HL-60/S4 treated with phorbol 12-myristate 13-acetate at 8.2 ng/mL for 4 days and 3 days (cell line): ENCODE data around the gene KCNK16.

Experiments used
- in situ Hi-C: fragments of 300-500 bp; cut with MboI; formaldehyde crosslinking; loops from 2 replicates; pipeline ENCODE4 v1.15.0; 2022; ENCODE audit warnings: low sequenced_read_pairs

KCNK16 gene

GRCh38 chr6:39281312-39281980 is 41.1 kb downstream of the KCNK16 start:
- in situ Hi-C loops = no loop called here

- in situ Hi-C loops = no loop called here
These were observed 42.2 kb downstream of the KCNK16 start for GRCh38 chr6:39280247-39280731.

GRCh38 chr6:39279539-39279938 is 43.0 kb downstream of the KCNK16 start:
- in situ Hi-C loops = no loop called here

- in situ Hi-C loops = no loop called here
These were observed 46.0 kb downstream of the KCNK16 start for GRCh38 chr6:39276379-39276995.

- in situ Hi-C loops = no loop called here
These were observed 47.6 kb downstream of the KCNK16 start for GRCh38 chr6:39274903-39275302.

GRCh38 chr6:39274471-39274870 is 48.0 kb downstream of the KCNK16 start:
- in situ Hi-C loops = no loop called here

GRCh38 chr6:39273406-39273821 is 49.1 kb downstream of the KCNK16 start:
- in situ Hi-C loops = no loop called here

- in situ Hi-C loops = no loop called here
These were observed 52.5 kb downstream of the KCNK16 start for GRCh38 chr6:39269961-39270360.

- in situ Hi-C loops = no loop called here
These were observed 53.8 kb downstream of the KCNK16 start for GRCh38 chr6:39268721-39269120.

GRCh38 chr6:39268171-39268570 is 54.3 kb downstream of the KCNK16 start:
- in situ Hi-C loops = no loop called here

- in situ Hi-C loops = no loop called here
These were observed 55.6 kb downstream of the KCNK16 start for GRCh38 chr6:39266782-39267355.

GRCh38 chr6:39266375-39266774 is 56.1 kb downstream of the KCNK16 start:
- in situ Hi-C loops = no loop called here
